A549 (cell line): ENCODE results near the gene SYT3. TPM values are rescaled to one million over a fixed set of nuclear protein-coding genes. Genes with fewer than 3 reads are reported as not detected.
A peak's percentile ranks its signal among the peaks of the same experiment; 100 is the strongest.

Experiments used
- ATAC-seq, 2 experiments: fragments of 200-7000 bp in 1 of 2; fragments of >200 bp in 1 of 2; cut with Nextera tagmentation in 1 of 2; cut with Tn5 transposase in 1 of 2; 3 replicates each; pipeline versions ENCODE4 v1.8.0 to v1.9.1; 2018 to 2020; ENCODE audit warnings: mild to moderate bottlenecking in 1 of 2, moderate library complexity in 1 of 2
- CTCF ChIA-PET: fragments of 300-600 bp; sonication (Branson Sonifier 250); formaldehyde crosslinking; extraction: SDS; loops from one replicate; lab custom pipeline; 2021; ENCODE audit warnings: antibody characterized with exemption, inconsistent platforms; lab: Yijun Ruan, JAX
- POLR2A ChIA-PET: fragments of 350-600 bp; formaldehyde crosslinking; extraction: SDS; loops from one replicate; lab custom pipeline; 2021; ENCODE audit warnings: antibody characterized with exemption, inconsistent platforms; lab: Yijun Ruan, JAX
- DNase-seq, 2 experiments: peaks; one replicate each; pipeline versions ENCODE4 v3.0.0 to v3.0.0-alpha.2; 2011 to 2016; ENCODE audit warnings: low read depth in 1 of 2, low spot score in 1 of 2
- FAIRE-seq: peaks from 2 replicates; lab custom pipeline; 2011; peaks lifted over from hg19 to GRCh38; lab: Jason Lieb, UNC
- H3K27ac ChIP-seq, 2 experiments: fragments of >200 bp; sonication (Bioruptor Twin); formaldehyde crosslinking; 3 replicates each; pipeline ENCODE4 v1.5.1; 2016 to 2017
- H3K4me1 ChIP-seq: fragments of >200 bp; sonication (Bioruptor Twin); formaldehyde crosslinking; 3 replicates; pipeline ENCODE4 v1.6.1; 2016
- H3K4me2 ChIP-seq: fragments of >200 bp; sonication (Bioruptor Twin); formaldehyde crosslinking; 3 replicates; pipeline ENCODE4 v1.6.1; 2016
- H3K4me3 ChIP-seq: fragments of >200 bp; sonication (Bioruptor Twin); formaldehyde crosslinking; 3 replicates; pipeline ENCODE4 v1.5.1; 2016
- H3K9me3 ChIP-seq: fragments of >200 bp; sonication (Bioruptor Twin); formaldehyde crosslinking; 3 replicates; pipeline ENCODE4 v1.6.1; 2016
- BCL3 ChIP-seq: fragments of >200 bp; sonication (Bioruptor Twin); formaldehyde crosslinking; IDR thresholded peaks from 3 replicates; pipeline ENCODE4 v1.6.1; 2016
- CBX2 ChIP-seq: fragments of 200-600 bp; sonication (generic); IDR thresholded peaks from 2 replicates; pipeline ENCODE4 v1.6.1; 2016; ENCODE audit warnings: low read depth, mild to moderate bottlenecking, borderline replicate concordance
- E2F6 ChIP-seq: IDR thresholded peaks from 2 replicates; pipeline ENCODE4 v1.6.1; 2012; ENCODE audit warnings: low read depth, borderline replicate concordance
- EP300 ChIP-seq, 2 experiments: fragments of >200 bp; sonication (Bioruptor Twin); formaldehyde crosslinking; IDR thresholded peaks; 2 replicates in 1 of 2; 3 replicates in 1 of 2; pipeline ENCODE4 v1.6.1; 2016 to 2017
- FOSL2 ChIP-seq, 2 experiments: fragments of 450-650 bp in 1 of 2; fragments of >200 bp in 1 of 2; sonication (Bioruptor Twin) in 1 of 2; formaldehyde crosslinking; IDR thresholded peaks; 2 replicates each; pipeline versions ENCODE4 v1.5.0 to v1.6.1; 2016 to 2020; ENCODE audit warnings: mild to moderate bottlenecking in 1 of 2, moderate library complexity in 1 of 2
- FOXS1 ChIP-seq: fragments of 250-450 bp; sonication (Bioruptor Pico); IDR thresholded peaks from 2 replicates; pipeline ENCODE4 v1.5.0; 2020; ENCODE audit warnings: mild to moderate bottlenecking, moderate library complexity
- GATA3 ChIP-seq: IDR thresholded peaks from 2 replicates; pipeline ENCODE4 v1.6.1; 2012; ENCODE audit warnings: borderline replicate concordance
- HES2 ChIP-seq: fragments of >200 bp; sonication (Bioruptor Twin); formaldehyde crosslinking; IDR thresholded peaks from 2 replicates; pipeline ENCODE4 v1.6.1; 2016
- HEYL ChIP-seq: fragments of 250-450 bp; sonication (Bioruptor Pico); IDR thresholded peaks from 2 replicates; pipeline ENCODE4 v1.8.0; 2021; ENCODE audit warnings: mild to moderate bottlenecking, moderate library complexity
- HOXA7 ChIP-seq: fragments of 250-450 bp; sonication (Bioruptor Pico); IDR thresholded peaks from 2 replicates; pipeline ENCODE4 v1.5.0; 2020; ENCODE audit warnings: mild to moderate bottlenecking, moderate library complexity
- JUN ChIP-seq, 2 experiments: fragments of >200 bp; sonication (Bioruptor Twin); formaldehyde crosslinking; IDR thresholded peaks; 2 replicates in 1 of 2; 3 replicates in 1 of 2; pipeline ENCODE4 v1.6.1; 2016 to 2017
- KDM1A ChIP-seq: fragments of 200-600 bp; sonication (generic); IDR thresholded peaks from 2 replicates; pipeline ENCODE4 v1.6.1; 2016; ENCODE audit warnings: low read depth, mild to moderate bottlenecking
- MYC ChIP-seq: IDR thresholded peaks from 2 replicates; pipeline ENCODE4 v1.6.1; 2012; ENCODE audit warnings: mild to moderate bottlenecking, inconsistent platforms, low read length, improper control_type of control experiment, borderline replicate concordance
- NR3C1 ChIP-seq: fragments of >200 bp; sonication (Bioruptor Twin); formaldehyde crosslinking; IDR thresholded peaks from 3 replicates; pipeline ENCODE4 v1.6.1; 2017
- PHF8 ChIP-seq: fragments of 200-600 bp; sonication (generic); IDR thresholded peaks from 2 replicates; pipeline ENCODE4 v1.6.1; 2016; ENCODE audit warnings: low read depth, mild to moderate bottlenecking, antibody characterized with exemption, moderate library complexity, borderline replicate concordance
- POLR2A ChIP-seq: IDR thresholded peaks from 2 replicates; pipeline ENCODE4 v1.6.1; 2012; ENCODE audit warnings: mild to moderate bottlenecking, low read length
- RARB ChIP-seq: fragments of 250-450 bp; sonication (Bioruptor Pico); IDR thresholded peaks from 2 replicates; pipeline ENCODE4 v1.8.0; 2021; ENCODE audit warnings: mild to moderate bottlenecking, moderate library complexity
- RFX5 ChIP-seq: fragments of 450-650 bp; IDR thresholded peaks from 2 replicates; pipeline ENCODE4 v1.7.1; 2014; ENCODE audit warnings: antibody characterized with exemption, mild to moderate bottlenecking, moderate library complexity
- TFCP2L1 ChIP-seq: fragments of 250-450 bp; sonication (Bioruptor Pico); IDR thresholded peaks from 2 replicates; pipeline ENCODE4 v1.5.0; 2021; ENCODE audit warnings: mild to moderate bottlenecking
- TP53 ChIP-seq: fragments of 250-450 bp; sonication (Bioruptor Pico); IDR thresholded peaks from 2 replicates; pipeline ENCODE4 v1.5.0; 2021; ENCODE audit warnings: mild to moderate bottlenecking, moderate library complexity
- WGBS: methylation state at CpG from one replicate; pipeline ENCODE4 v1.1.6; 2017; ENCODE audit errors: missing lambda C conversion rate; 5-methylcytosine and 5-hydroxymethylcytosine counted together
- polyA plus RNA-seq, 4 experiments: library from polyadenylated mRNA; depleted of rRNA in 3 of 4; stranded (reverse); fragments of >200 nt; fragmentation: RNase III in 1 of 4; extraction: RNeasy Plus Mini Kit Qiagen cat#74134 plus additional on column Dnase treatment in 1 of 4; gene quantifications; 2 replicates in 3 of 4; 3 replicates in 1 of 4; pipeline ENCODE4 v1.2.3, GENCODE V29; 2011 to 2017
- TF ChIP-seq, protein P1 (sequence below): IDR thresholded peaks from 2 replicates; pipeline ENCODE4 v1.6.1; 2012
- TF ChIP-seq, protein P2 (sequence below): IDR thresholded peaks from 2 replicates; pipeline ENCODE4 v1.6.1; 2012
- TF ChIP-seq, protein P3 (sequence below): fragments of 250-450 bp; sonication (Bioruptor Pico); IDR thresholded peaks from 2 replicates; pipeline ENCODE4 v1.5.0; 2021; ENCODE audit warnings: mild to moderate bottlenecking, moderate library complexity, borderline replicate concordance

The SYT3 gene
- polyA plus RNA-seq, 2 of the 4 experiments (the other 2 are of a cell fraction): 0.25 to 1.1 TPM

GRCh38 chr19:50658441-50659317 is 19.0 kb upstream of the SYT3 start:
- FAIRE-seq (peak; percentile 77), DNase-seq (peak; percentile 95 to 98), ATAC-seq (peak; percentile 63 to 85)
- Histone ChIP-seq H3K4me2 (peak overlapping the region; percentile 92), H3K4me1 (peaks cover 21% of the 10 kb centered on the region), H3K27ac (peak overlapping the region; percentile 81 to 94)
- CTCF ChIA-PET: interaction anchor here (1.2 kb wide), 1 partner anchor 10 kb away, joined by 3 read pairs; no protein-coding TSS in a partner anchor
- TF ChIP-seq MYC: 0 out of 2 replicates have a peak, but pooled peaks have one; percentile 45
- peak; percentile 49; the same call in 1 of the 2 replicates for TF ChIP-seq RFX5
- TF ChIP-seq FOSL2 (IDR thresholded peaks at IDR 0.05): no peak
- TF ChIP-seq FOSL2 (CRISPR knock-in tag; IDR thresholded peaks at IDR 0.05): peak; percentile 31; the same call in 1 of the 2 replicates
- no peak for TF ChIP-seq KDM1A
- TF ChIP-seq HES2: no peak
- no peak for TF ChIP-seq HEYL (CRISPR knock-in tag)
- TF ChIP-seq POLR2A: peak; percentile 80
- TF ChIP-seq E2F6: peak; percentile 87
- no peak for TF ChIP-seq CBX2
- TF ChIP-seq, protein P1, sequence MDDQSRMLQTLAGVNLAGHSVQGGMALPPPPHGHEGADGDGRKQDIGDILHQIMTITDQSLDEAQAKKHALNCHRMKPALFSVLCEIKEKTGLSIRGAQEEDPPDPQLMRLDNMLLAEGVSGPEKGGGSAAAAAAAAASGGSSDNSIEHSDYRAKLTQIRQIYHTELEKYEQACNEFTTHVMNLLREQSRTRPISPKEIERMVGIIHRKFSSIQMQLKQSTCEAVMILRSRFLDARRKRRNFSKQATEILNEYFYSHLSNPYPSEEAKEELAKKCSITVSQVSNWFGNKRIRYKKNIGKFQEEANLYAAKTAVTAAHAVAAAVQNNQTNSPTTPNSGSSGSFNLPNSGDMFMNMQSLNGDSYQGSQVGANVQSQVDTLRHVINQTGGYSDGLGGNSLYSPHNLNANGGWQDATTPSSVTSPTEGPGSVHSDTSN: no peak
- TF ChIP-seq FOXS1 (CRISPR knock-in tag): no peak
- TF ChIP-seq TFCP2L1 (CRISPR knock-in tag): peak; percentile 92
- peak; percentile 91; the same call in 1 of the 2 replicates for TF ChIP-seq TP53 (CRISPR knock-in tag)
- TF ChIP-seq, protein P2, sequence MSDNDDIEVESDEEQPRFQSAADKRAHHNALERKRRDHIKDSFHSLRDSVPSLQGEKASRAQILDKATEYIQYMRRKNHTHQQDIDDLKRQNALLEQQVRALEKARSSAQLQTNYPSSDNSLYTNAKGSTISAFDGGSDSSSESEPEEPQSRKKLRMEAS: peak; percentile 88
- no peak for TF ChIP-seq EP300 (IDR thresholded peaks at IDR 0.05)
- peak; percentile 92 for TF ChIP-seq PHF8
- TF ChIP-seq JUN (IDR thresholded peaks at IDR 0.05): peak; percentile 46 to 75; a peak in 3 of 5 replicates
- no peak; the same call in 2 of the 3 replicates for TF ChIP-seq BCL3
- TF ChIP-seq NR3C1: no peak
- peak; percentile 87; the same call in 1 of the 2 replicates for TF ChIP-seq HOXA7
- TF ChIP-seq RARB (CRISPR knock-in tag): peak; percentile 48; the same call in 1 of the 2 replicates
- TF ChIP-seq, protein P3, sequence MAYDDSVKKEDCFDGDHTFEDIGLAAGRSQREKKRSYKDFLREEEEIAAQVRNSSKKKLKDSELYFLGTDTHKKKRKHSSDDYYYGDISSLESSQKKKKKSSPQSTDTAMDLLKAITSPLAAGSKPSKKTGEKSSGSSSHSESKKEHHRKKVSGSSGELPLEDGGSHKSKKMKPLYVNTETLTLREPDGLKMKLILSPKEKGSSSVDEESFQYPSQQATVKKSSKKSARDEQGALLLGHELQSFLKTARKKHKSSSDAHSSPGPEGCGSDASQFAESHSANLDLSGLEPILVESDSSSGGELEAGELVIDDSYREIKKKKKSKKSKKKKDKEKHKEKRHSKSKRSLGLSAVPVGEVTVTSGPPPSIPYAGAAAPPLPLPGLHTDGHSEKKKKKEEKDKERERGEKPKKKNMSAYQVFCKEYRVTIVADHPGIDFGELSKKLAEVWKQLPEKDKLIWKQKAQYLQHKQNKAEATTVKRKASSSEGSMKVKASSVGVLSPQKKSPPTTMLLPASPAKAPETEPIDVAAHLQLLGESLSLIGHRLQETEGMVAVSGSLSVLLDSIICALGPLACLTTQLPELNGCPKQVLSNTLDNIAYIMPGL (CRISPR knock-in tag): no peak
- no peak for TF ChIP-seq GATA3
- TF ChIP-seq, all 56 proteins: peak for 12
- WGBS: 3% methylated on average over 29 of the region's 67 CpGs
- POLR2A ChIA-PET: interaction anchor here (0.6 to 1.2 kb wide), 16 partner anchors 9 to 381 kb away, joined by 3 to 8 read pairs (median 4); partner anchors contain the start of genes C19orf81 and KCNC3
- H3K4me3 ChIP-seq: peak overlapping the region; percentile 62
- peaks cover 7% of the 10 kb centered on the region; the same call in 2 of the 3 replicates for H3K9me3 ChIP-seq
